ENCODE measurements around the gene AGBL2. TPM values are rescaled to one million over a fixed set of nuclear protein-coding genes. Genes with fewer than 3 reads are reported as not detected.

Gene AGBL2
- total and polyA plus RNA-seq, 4 donors, result 0.36 to 3.6 (median 2.4) TPM

DNA sequence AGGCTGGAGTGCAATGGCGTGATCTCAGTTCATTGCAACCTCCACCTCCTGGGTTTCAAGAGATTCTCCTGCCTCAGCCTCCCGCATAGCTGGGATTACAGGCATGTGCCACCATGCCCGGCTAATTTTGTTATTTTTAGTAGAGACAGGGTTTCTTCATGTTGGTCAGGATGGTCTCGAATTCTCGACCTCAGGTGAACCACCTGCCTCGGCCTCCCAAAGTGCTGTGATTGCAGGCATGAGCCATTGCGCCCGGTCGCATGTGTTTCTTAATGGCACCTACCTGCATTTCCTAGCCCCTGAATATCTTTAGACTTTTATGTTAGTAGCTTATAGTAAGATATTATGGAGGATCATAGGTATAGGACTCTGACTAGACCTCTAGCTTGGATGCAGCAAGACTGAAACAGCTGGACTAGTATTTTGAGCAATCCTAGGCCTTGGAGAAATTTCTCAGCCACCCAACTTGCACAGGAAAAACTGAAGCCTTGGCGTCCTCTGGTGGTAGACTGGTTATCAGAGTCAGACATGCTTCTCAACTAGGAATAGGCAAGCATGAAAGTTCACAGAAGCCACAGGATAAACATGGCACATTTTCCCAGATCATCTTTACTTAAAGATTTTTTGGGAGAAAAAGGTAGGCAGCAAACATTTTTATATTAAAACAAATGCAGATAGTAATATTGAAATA lies 98.3 kb downstream of the AGBL2 start:
- Histone ChIP-seq H3K9ac (ENCODE audit: low read depth in 1 of 2, low read length in 2 of 2) (no peak overlapping the region), H3K4me3 (ENCODE audit: low read depth in 1 of 3, low read length in 3 of 3) (no peak overlapping the region), H3K27ac (ENCODE audit: low read depth in 1 of 2, low read length in 2 of 2) (no peak overlapping the region), H3K36me3 (ENCODE audit: control insufficient read depth in 4 of 4, insufficient read depth in 3 of 4, low read depth in 1 of 4, low read length in 3 of 4) (peaks cover 8 to 38% (median 32%) of the 10 kb centered on the region in 4 donors), H3K9me3 (ENCODE audit: control insufficient read depth in 4 of 4, low read length in 3 of 4) (no peaks in the 10 kb centered on the region), H3K4me1 (ENCODE audit: control insufficient read depth in 4 of 4, insufficient read depth in 4 of 4, low read length in 3 of 4) (no peaks in the 10 kb centered on the region), H3K27me3 (ENCODE audit: control insufficient read depth in 4 of 4, insufficient read depth in 4 of 4, low read length in 3 of 4) (no peaks in the 10 kb centered on the region)
- no peak for DNase-seq (ENCODE audit: low spot score)
- TF ChIP-seq CTCF (IDR thresholded peaks at IDR 0.05; ENCODE audit: low read depth, low read length, missing input control) (peak; percentile 32), FOXA2 (IDR thresholded peaks at IDR 0.05) (no peak), RAD21 (IDR thresholded peaks at IDR 0.05) (peak; percentile 61 to 73)
- 93% methylated on average over 10 of the region's 10 CpGs for WGBS

GRCh38 chr11:47615249-47615648 lies 99.9 kb downstream of the AGBL2 start:
- no peak for TF ChIP-seq TAF1 (conservative IDR thresholded peaks at IDR 0.05)
- TF ChIP-seq JUND (IDR thresholded peaks at IDR 0.05), result no peak
- no peak for TF ChIP-seq FOXA1 (IDR thresholded peaks at IDR 0.05)
- TF ChIP-seq EGR1 (IDR thresholded peaks at IDR 0.05; ENCODE audit: low read depth in 2 of 2), result no peak
- TF ChIP-seq, protein P1, sequence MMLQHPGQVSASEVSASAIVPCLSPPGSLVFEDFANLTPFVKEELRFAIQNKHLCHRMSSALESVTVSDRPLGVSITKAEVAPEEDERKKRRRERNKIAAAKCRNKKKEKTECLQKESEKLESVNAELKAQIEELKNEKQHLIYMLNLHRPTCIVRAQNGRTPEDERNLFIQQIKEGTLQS (IDR thresholded peaks at IDR 0.05), result no peak
- no peak for TF ChIP-seq YY1 (IDR thresholded peaks at IDR 0.05)
- no peak for TF ChIP-seq CTCF (IDR thresholded peaks at IDR 0.05; ENCODE audit: low read depth, low read length, missing input control)
- no peak for TF ChIP-seq GABPA (IDR thresholded peaks at IDR 0.05 in 1 of 2, conservative IDR thresholded peaks at IDR 0.05 in 1 of 2)
- TF ChIP-seq FOXA2 (IDR thresholded peaks at IDR 0.05), result no peak
- TF ChIP-seq HNF4A (conservative IDR thresholded peaks at IDR 0.05), result no peak
- TF ChIP-seq RXRA (IDR thresholded peaks at IDR 0.05), result no peak
- H3K27ac ChIP-seq (ENCODE audit: low read depth in 1 of 2, low read length in 2 of 2), result no peak overlapping the region
- no peak for DNase-seq (ENCODE audit: low spot score)
- H3K27me3 ChIP-seq (ENCODE audit: control insufficient read depth in 4 of 4, insufficient read depth in 4 of 4, low read length in 3 of 4), result no peaks in the 10 kb centered on the region
- H3K4me3 ChIP-seq (ENCODE audit: low read depth in 1 of 3, low read length in 3 of 3), result no peak overlapping the region
- H3K9ac ChIP-seq (ENCODE audit: low read depth in 1 of 2, low read length in 2 of 2), result no peak overlapping the region
- peaks cover 5 to 25% (median 23%) of the 10 kb centered on the region in 4 donors for H3K36me3 ChIP-seq (ENCODE audit: control insufficient read depth in 4 of 4, insufficient read depth in 3 of 4, low read depth in 1 of 4, low read length in 3 of 4)
- H3K4me1 ChIP-seq (ENCODE audit: control insufficient read depth in 4 of 4, insufficient read depth in 4 of 4, low read length in 3 of 4), result no peaks in the 10 kb centered on the region
- no peaks in the 10 kb centered on the region for H3K9me3 ChIP-seq (ENCODE audit: control insufficient read depth in 4 of 4, low read length in 3 of 4)

- no peak overlapping the region for H3K27ac ChIP-seq (ENCODE audit: low read depth in 1 of 2, low read length in 2 of 2)
These were observed 103.8 kb downstream of the AGBL2 start for GRCh38 chr11:47611348-47611794.

More at GRCh38 chr11:47611348-47611794, 103.8 kb downstream of the AGBL2 start:
- TF ChIP-seq, protein P2, sequence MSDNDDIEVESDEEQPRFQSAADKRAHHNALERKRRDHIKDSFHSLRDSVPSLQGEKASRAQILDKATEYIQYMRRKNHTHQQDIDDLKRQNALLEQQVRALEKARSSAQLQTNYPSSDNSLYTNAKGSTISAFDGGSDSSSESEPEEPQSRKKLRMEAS (IDR thresholded peaks at IDR 0.05), result no peak
- Histone ChIP-seq H3K9me3 (ENCODE audit: control insufficient read depth in 4 of 4, low read length in 3 of 4) (no peaks in the 10 kb centered on the region), H3K4me1 (ENCODE audit: control insufficient read depth in 4 of 4, insufficient read depth in 4 of 4, low read length in 3 of 4) (no peaks in the 10 kb centered on the region), H3K36me3 (ENCODE audit: control insufficient read depth in 4 of 4, insufficient read depth in 3 of 4, low read depth in 1 of 4, low read length in 3 of 4) (peaks cover 0 to 15% (median 6%) of the 10 kb centered on the region in 4 donors), H3K9ac (ENCODE audit: low read depth in 1 of 2, low read length in 2 of 2) (no peak overlapping the region), H3K4me3 (ENCODE audit: low read depth in 1 of 3, low read length in 3 of 3) (no peak overlapping the region), H3K27me3 (ENCODE audit: control insufficient read depth in 4 of 4, insufficient read depth in 4 of 4, low read length in 3 of 4) (no peaks in the 10 kb centered on the region)
- 74% methylated on average over 6 of the region's 6 CpGs for WGBS
- DNase-seq (ENCODE audit: low spot score), result no peak

Data from liver (tissue), 9 donors.